Fibroblast of skin of left biceps (primary cell): ENCODE data around the gene GIT2.
A peak's percentile ranks its signal among the peaks of the same experiment; 100 is the strongest.
"Not testable (repeated sequence)": the region's sequence is repeated elsewhere in the genome, so short reads cannot be mapped to it uniquely, and the experiment has no call there.

ENCODE experiments used
- DNase-seq, 2 experiments: peaks; one replicate each; pipeline ENCODE4 v3.0.0-alpha.2; 2013; ENCODE audit warnings: low read depth in 2 of 2

Gene GIT2

GRCh38 chr12:109891731-109892130 lies 104.4 kb downstream of the GIT2 start:
- DNase-seq: not testable (repeated sequence)

GRCh38 chr12:109890620-109891170 lies 105.5 kb downstream of the GIT2 start:
- DNase-seq: no peak

GRCh38 chr12:109888179-109889020 lies 107.8 kb downstream of the GIT2 start:
- peak; percentile 71 to 75 for DNase-seq

- DNase-seq: no peak
Observed at GRCh38 chr12:109885616-109886015, 110.6 kb downstream of the GIT2 start.

GRCh38 chr12:109883461-109883860 lies 112.7 kb downstream of the GIT2 start:
- no peak for DNase-seq

GRCh38 chr12:109881752-109882151 lies 114.4 kb downstream of the GIT2 start:
- no peak for DNase-seq

GRCh38 chr12:109880938-109881337 lies 115.2 kb downstream of the GIT2 start:
- DNase-seq: no peak

- DNase-seq: peak; percentile 46 to 47
Observed at GRCh38 chr12:109880043-109880931, 115.9 kb downstream of the GIT2 start, which contains the start of gene GLTP. Gene GLTP, minus strand, starts transcription at chr12:109880541. Its CDS starts 167 bp downstream, at chr12:109880374.
